A673 (cell line): ENCODE measurements around the gene INPP5A. TPM values are rescaled to one million over a fixed set of nuclear protein-coding genes. Genes with fewer than 3 reads are reported as not detected.

Experiments
- BruUV-seq: library from RNA; stranded (reverse); fragments of 400-500 nt; replicated peaks from 2 replicates; lab custom pipeline; 2021; lab: Mats Ljungman, UMichigan
- CTCF ChIA-PET: fragments of 300-600 bp; sonication (Branson Sonifier 250); formaldehyde crosslinking; loops from one replicate; lab custom pipeline; 2022; ENCODE audit warnings: antibody characterized with exemption; lab: Charles Lee
- POLR2A ChIA-PET: fragments of 300-600 bp; sonication (Branson Sonifier 250); formaldehyde crosslinking; loops from one replicate; lab custom pipeline; 2022; ENCODE audit warnings: antibody characterized with exemption; ENCODE audit not compliant: low non-redundant PET; lab: Charles Lee
- DNase-seq: peaks from one replicate; pipeline ENCODE4 v3.0.0-alpha.2; 2015; ENCODE audit warnings: low spot score
- H3K27ac ChIP-seq: fragments of 200-600 bp; sonication (generic); 2 replicates; pipeline ENCODE4 v1.5.1; 2016; ENCODE audit warnings: mixed run types, low read depth, mild to moderate bottlenecking, mixed read lengths, antibody characterized with exemption, low read length; ENCODE audit not compliant: poor library complexity, severe bottlenecking
- H3K27me3 ChIP-seq: fragments of 200-600 bp; sonication (generic); replicated peaks from 2 replicates; pipeline ENCODE4 v1.6.1; 2017; ENCODE audit warnings: mixed run types, low read depth, mild to moderate bottlenecking, mixed read lengths, antibody characterized with exemption, low read length; ENCODE audit not compliant: insufficient read depth, poor library complexity
- H3K36me3 ChIP-seq: fragments of 200-600 bp; sonication (generic); 2 replicates; pipeline ENCODE4 v1.6.1; 2016; ENCODE audit warnings: mixed run types, mild to moderate bottlenecking, mixed read lengths, antibody characterized with exemption, low read length; ENCODE audit not compliant: insufficient read depth, poor library complexity, severe bottlenecking
- H3K4me1 ChIP-seq: fragments of 200-600 bp; sonication (generic); 2 replicates; pipeline ENCODE4 v1.6.1; 2017; ENCODE audit warnings: mixed run types, mild to moderate bottlenecking, mixed read lengths, antibody characterized with exemption, low read length; ENCODE audit not compliant: insufficient read depth, poor library complexity, severe bottlenecking
- H3K4me3 ChIP-seq: fragments of 200-600 bp; sonication (generic); 2 replicates; pipeline ENCODE4 v1.5.1; 2016; ENCODE audit warnings: low read depth, mixed run types, mild to moderate bottlenecking, mixed read lengths, low read length; ENCODE audit not compliant: poor library complexity, severe bottlenecking
- H3K9me3 ChIP-seq: fragments of 200-600 bp; sonication (generic); 2 replicates; pipeline ENCODE4 v1.6.1; 2016; ENCODE audit warnings: mixed run types, low read depth, mild to moderate bottlenecking, mixed read lengths, antibody characterized with exemption, low read length; ENCODE audit not compliant: poor library complexity, severe bottlenecking
- CTCF ChIP-seq: fragments of 300-800, 200-600 bp; sonication (generic); conservative IDR thresholded peaks from 2 replicates; pipeline ENCODE4 v1.5.1; 2017; ENCODE audit warnings: low read depth, mild to moderate bottlenecking, antibody characterized with exemption, low read length, moderate library complexity, mixed read lengths
- EZH2 ChIP-seq: fragments of 200-600 bp; sonication (generic); IDR thresholded peaks from 2 replicates; pipeline ENCODE4 v1.6.1; 2017; ENCODE audit warnings: borderline replicate concordance, low read depth, mild to moderate bottlenecking, mixed read lengths, antibody characterized with exemption, low read length; ENCODE audit not compliant: poor library complexity, severe bottlenecking
- intact Hi-C: fragments of 100-400 bp; cut with micrococcal nuclease; formaldehyde crosslinking; loops from one replicate; pipeline ENCODE4 v1.10.0; 2022; ENCODE audit not compliant: unreplicated experiment
- total RNA-seq: library from RNA; stranded (reverse); gene quantifications from 2 replicates; pipeline ENCODE4 v1.2.3, GENCODE V29; 2021

Gene INPP5A
- total RNA-seq, 1 experiment from 2014 or later, result 21.8 TPM

DNA sequence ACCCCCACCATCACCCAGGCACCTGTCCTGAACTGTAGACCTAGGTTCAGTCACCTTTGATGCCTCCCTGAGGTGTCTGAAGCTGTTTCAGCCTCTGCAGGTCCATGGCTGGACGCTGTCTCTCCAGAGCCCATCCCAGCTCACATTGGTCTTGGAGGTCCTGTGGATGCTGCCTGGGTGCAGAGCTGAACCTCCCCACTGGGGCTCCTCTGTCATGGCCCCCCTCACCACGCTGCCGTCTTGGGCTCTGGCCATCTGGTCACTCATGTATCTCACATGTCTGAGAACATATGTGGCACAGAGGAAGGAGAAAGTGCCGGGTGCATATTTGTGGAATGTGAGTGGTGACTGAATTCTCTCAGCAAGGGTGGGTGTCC lies 139.5 kb downstream of the INPP5A start:
- no TSS peak for BruUV-seq
- no peaks in the 10 kb centered on the region for H3K4me1 ChIP-seq
- H3K36me3 ChIP-seq, result no peaks in the 10 kb centered on the region
- H3K27ac ChIP-seq, result no peak overlapping the region
- intact Hi-C loops, result no loop called here
- CTCF ChIA-PET, result no interaction called here
- no peaks in the 10 kb centered on the region for H3K9me3 ChIP-seq
- H3K27me3 ChIP-seq, result no peaks in the 10 kb centered on the region
- H3K4me3 ChIP-seq, result no peak overlapping the region
- TF ChIP-seq CTCF, result no peak
- DNase-seq, result no peak
- POLR2A ChIA-PET, result no interaction called here

GRCh38 chr10:132677473-132678227 lies 140.1 kb downstream of the INPP5A start:
- Histone ChIP-seq H3K27me3 (no peaks in the 10 kb centered on the region), H3K4me1 (no peaks in the 10 kb centered on the region), H3K9me3 (no peaks in the 10 kb centered on the region), H3K27ac (no peak overlapping the region), H3K36me3 (no peaks in the 10 kb centered on the region), H3K4me3 (no peak overlapping the region)
- ChIA-PET CTCF (no interaction called here), POLR2A (no interaction called here)
- no TSS peak for BruUV-seq
- intact Hi-C loops, result no loop called here
- DNase-seq, result no peak
- no peak for TF ChIP-seq EZH2
- TF ChIP-seq CTCF, result no peak

GRCh38 chr10:132678436-132679216 lies 141.0 kb downstream of the INPP5A start:
- DNase-seq, result no peak
- CTCF ChIA-PET, result no interaction called here
- no peaks in the 10 kb centered on the region for H3K4me1 ChIP-seq
- POLR2A ChIA-PET, result no interaction called here
- H3K27me3 ChIP-seq, result no peaks in the 10 kb centered on the region
- H3K4me3 ChIP-seq, result no peak overlapping the region
- TF ChIP-seq CTCF (no peak), EZH2 (no peak)
- H3K27ac ChIP-seq, result no peak overlapping the region
- no TSS peak for BruUV-seq
- intact Hi-C loops, result no loop called here
- no peaks in the 10 kb centered on the region for H3K36me3 ChIP-seq
- no peaks in the 10 kb centered on the region for H3K9me3 ChIP-seq
